ENCODE measurements around the gene TRAF7. TPM values are rescaled to one million over a fixed set of nuclear protein-coding genes. Genes with fewer than 3 reads are reported as not detected.
A peak's percentile ranks its signal among the peaks of the same experiment; 100 is the strongest.

TRAF7 gene
- total and polyA plus RNA-seq, 9 donors = 13.3 to 68.0 (median 45.5) TPM

- TF ChIP-seq EP300 (IDR thresholded peaks at IDR 0.05) = no peak
- TF ChIP-seq POLR2A (IDR thresholded peaks at IDR 0.05) = no peak
- TF ChIP-seq CTCF (IDR thresholded peaks at IDR 0.05) = no peak
- 2 to 4% (median 3%) methylated on average over 23 of the region's 23 CpGs for WGBS, 3 donors
- intact Hi-C loops (cut with DNase I) = loop anchor here in 2 of 4 donors (5.0 to 10.0 kb wide), 2 partner anchors 100 to 127 kb away; partner anchors contain the start of genes ECI1 (in 1 of the 2) and NHERF2 (in 1 of the 2)
- Histone ChIP-seq H3K4me1 (ENCODE audit: insufficient read depth) (peaks cover 22% of the 10 kb centered on the region), H3K36me3 (no peaks in the 10 kb centered on the region), H3K4me3 (peak overlapping the region; percentile 84), H3K9me3 (no peaks in the 10 kb centered on the region), H3K27ac (peak overlapping the region in 1 of 2 donors; percentile 48), H3K27me3 (no peaks in the 10 kb centered on the region)
- no peak for DNase-seq
Observed at GRCh38 chr16:2154533-2155090, 970 bp upstream of the TRAF7 start.

GRCh38 chr16:2155977-2156848 lies 631 bp downstream of the TRAF7 start:
- peak in 4 of 5 donors; percentile 50 to 68 (median 58) for DNase-seq

GRCh38 chr16:2156849-2157224 lies 1.3 kb downstream of the TRAF7 start:
- TF ChIP-seq CTCF (IDR thresholded peaks at IDR 0.05) (no peak), POLR2A (IDR thresholded peaks at IDR 0.05) (no peak), EP300 (IDR thresholded peaks at IDR 0.05) (no peak)
- intact Hi-C loops (cut with DNase I) = loop anchor here in 1 of 4 donors (10.0 kb wide), 1 partner anchor 98 kb away; the partner anchor contains the start of gene ECI1
- no peak for DNase-seq
- peak overlapping the region in 1 of 2 donors; percentile 8 for H3K27ac ChIP-seq
- H3K4me1 ChIP-seq (ENCODE audit: insufficient read depth) = peaks cover 25% of the 10 kb centered on the region
- H3K36me3 ChIP-seq = no peaks in the 10 kb centered on the region
- H3K27me3 ChIP-seq = no peaks in the 10 kb centered on the region
- H3K4me3 ChIP-seq = peak overlapping the region; percentile 75
- H3K9me3 ChIP-seq = no peaks in the 10 kb centered on the region
- 49 to 56% (median 56%) methylated on average over 5 of the region's 5 CpGs for WGBS, 3 donors

More at GRCh38 chr16:2155977-2156848, 631 bp downstream of the TRAF7 start:
- peak overlapping the region; percentile 75 for H3K4me3 ChIP-seq
- TF ChIP-seq CTCF (IDR thresholded peaks at IDR 0.05) (no peak), POLR2A (IDR thresholded peaks at IDR 0.05) (no peak)
- H3K9me3 ChIP-seq = no peaks in the 10 kb centered on the region
- no peaks in the 10 kb centered on the region for H3K27me3 ChIP-seq
- 2 to 3% (median 3%) methylated on average over 44 to 47 of the region's 47 CpGs for WGBS, 3 donors
- H3K4me1 ChIP-seq (ENCODE audit: insufficient read depth) = peaks cover 26% of the 10 kb centered on the region
- H3K27ac ChIP-seq = peak overlapping the region in 1 of 2 donors; percentile 65
- H3K36me3 ChIP-seq = no peaks in the 10 kb centered on the region
- intact Hi-C loops (cut with DNase I) = loop anchor here in 1 of 4 donors (10.0 kb wide), 1 partner anchor 99 kb away; the partner anchor contains the start of gene ECI1

GRCh38 chr16:2157480-2158261 lies 2.1 kb downstream of the TRAF7 start:
- no peak for DNase-seq
- Histone ChIP-seq H3K36me3 (no peaks in the 10 kb centered on the region), H3K27ac (peak overlapping the region in 1 of 2 donors; percentile 8), H3K27me3 (no peaks in the 10 kb centered on the region), H3K4me3 (no peak overlapping the region), H3K9me3 (no peaks in the 10 kb centered on the region), H3K4me1 (ENCODE audit: insufficient read depth) (peaks cover 24% of the 10 kb centered on the region)
- 63 to 80% (median 64%) methylated on average over 22 to 27 of the region's 27 CpGs for WGBS, 3 donors
- TF ChIP-seq POLR2A (IDR thresholded peaks at IDR 0.05) = no peak
- TF ChIP-seq CTCF (IDR thresholded peaks at IDR 0.05) = no peak
- TF ChIP-seq EP300 (IDR thresholded peaks at IDR 0.05) = no peak
- intact Hi-C loops (cut with DNase I) = loop anchor here in 1 of 4 donors (10.0 kb wide), 1 partner anchor 97 kb away; the partner anchor contains the start of gene ECI1

Data from ovary (tissue), 9 donors.